NB4 (cell line): ENCODE data around the gene PAK5.

Source experiments
- DNase-seq: peaks from one replicate; pipeline ENCODE4 v3.0.0; 2010; ENCODE audit warnings: low read depth
- H3K4me3 ChIP-seq: one replicate; pipeline ENCODE4 v1.5.1; 2011; ENCODE audit warnings: mild to moderate bottlenecking, low read depth, low read length, moderate library complexity
- CTCF ChIP-seq: IDR thresholded peaks from one replicate; pipeline ENCODE4 v1.5.1; 2012; ENCODE audit warnings: low read depth, low read length
- MAX ChIP-seq: IDR thresholded peaks from 2 replicates; pipeline ENCODE4 v1.6.1; 2011; ENCODE audit warnings: low read depth, low read length
- MYC ChIP-seq: IDR thresholded peaks from 2 replicates; pipeline ENCODE4 v1.6.1; 2011; ENCODE audit warnings: low read depth, low read length
- POLR2A ChIP-seq: IDR thresholded peaks from 2 replicates; pipeline ENCODE4 v1.6.1; 2011; ENCODE audit warnings: mild to moderate bottlenecking; ENCODE audit not compliant: insufficient read length; ENCODE audit errors: extremely low read depth

Gene PAK5

GRCh38 chr20:9629831-9630230 lies 209.0 kb downstream of the PAK5 start:
- no peak overlapping the region for H3K4me3 ChIP-seq
- DNase-seq = no peak
- TF ChIP-seq POLR2A (no peak), CTCF (no peak), MAX (no peak), MYC (no peak)

- DNase-seq = no peak
- H3K4me3 ChIP-seq = no peak overlapping the region
- no peak for TF ChIP-seq MYC
- no peak for TF ChIP-seq POLR2A
- TF ChIP-seq MAX = no peak
- no peak for TF ChIP-seq CTCF
Measured at GRCh38 chr20:9628589-9628988, 210.3 kb downstream of the PAK5 start.

- H3K4me3 ChIP-seq = no peak overlapping the region
- TF ChIP-seq POLR2A = no peak
- TF ChIP-seq MYC = no peak
- TF ChIP-seq CTCF = no peak
- TF ChIP-seq MAX = no peak
- DNase-seq = no peak
Measured at GRCh38 chr20:9628141-9628540, 210.7 kb downstream of the PAK5 start.

- no peak overlapping the region for H3K4me3 ChIP-seq
- no peak for TF ChIP-seq POLR2A
- TF ChIP-seq MAX = no peak
- no peak for TF ChIP-seq CTCF
- no peak for TF ChIP-seq MYC
- DNase-seq = no peak
Measured at GRCh38 chr20:9627219-9627618, 211.7 kb downstream of the PAK5 start.

GRCh38 chr20:9626357-9626756 lies 212.5 kb downstream of the PAK5 start:
- TF ChIP-seq CTCF (no peak), MYC (no peak), MAX (no peak), POLR2A (no peak)
- DNase-seq = no peak
- no peak overlapping the region for H3K4me3 ChIP-seq

GRCh38 chr20:9617940-9618339 lies 220.9 kb downstream of the PAK5 start:
- TF ChIP-seq POLR2A (no peak), CTCF (peak; percentile 31), MAX (no peak), MYC (no peak)
- no peak overlapping the region for H3K4me3 ChIP-seq
- peak; percentile 53 for DNase-seq
